NOMO-1 (cell line): ENCODE results near the gene TIRAP.

Source experiments
- DNase-seq, 2 experiments: peaks; one replicate each; lab custom pipeline; 2025; ENCODE audit not compliant: unreplicated experiment in 2 of 2; lab: John Stamatoyannopoulos, UW

Gene TIRAP

GRCh38 chr11:126339073-126339862, 56.4 kb downstream of the TIRAP start:
- no peak for DNase-seq

- DNase-seq = no peak
Measured at GRCh38 chr11:126339863-126340434, 57.1 kb downstream of the TIRAP start.

- DNase-seq = no peak
Measured at GRCh38 chr11:126340960-126341606, 58.2 kb downstream of the TIRAP start.

- no peak for DNase-seq
Measured at GRCh38 chr11:126341760-126342161, 58.9 kb downstream of the TIRAP start.

- no peak for DNase-seq
Measured at GRCh38 chr11:126343051-126343450, 60.2 kb downstream of the TIRAP start.
